ENCODE results near the gene AFAP1.

Gene AFAP1

GRCh38 chr4:7802093-7802726, 137.5 kb downstream of the AFAP1 start:
- peak; percentile 81 for DNase-seq

GRCh38 chr4:7801641-7802040, 138.0 kb downstream of the AFAP1 start:
- no peak for DNase-seq

- DNase-seq, result no peak
Observed at GRCh38 chr4:7801001-7801400, 138.7 kb downstream of the AFAP1 start.

- DNase-seq, result no peak
Observed at GRCh38 chr4:7800410-7800809, 139.3 kb downstream of the AFAP1 start.

GRCh38 chr4:7799736-7800135, 139.9 kb downstream of the AFAP1 start:
- no peak for DNase-seq

GRCh38 chr4:7799306-7799705, 140.4 kb downstream of the AFAP1 start:
- DNase-seq, result no peak

- peak; percentile 39 for DNase-seq
Observed at GRCh38 chr4:7798178-7798995, 141.3 kb downstream of the AFAP1 start.

GRCh38 chr4:7797330-7797729, 142.3 kb downstream of the AFAP1 start:
- DNase-seq, result no peak

GRCh38 chr4:7795983-7796382, 143.7 kb downstream of the AFAP1 start:
- DNase-seq, result no peak

- DNase-seq, result no peak
Observed at GRCh38 chr4:7793186-7793585, 146.5 kb downstream of the AFAP1 start.

- DNase-seq, result peak; percentile 69
Observed at GRCh38 chr4:7792616-7793015, 147.0 kb downstream of the AFAP1 start.

- no peak for DNase-seq
Observed at GRCh38 chr4:7790999-7791398, 148.7 kb downstream of the AFAP1 start.

- DNase-seq, result no peak
Observed at GRCh38 chr4:7790023-7790422, 149.6 kb downstream of the AFAP1 start.

GRCh38 chr4:7788694-7789425, 150.8 kb downstream of the AFAP1 start:
- DNase-seq, result no peak

GRCh38 chr4:7788193-7788592, 151.5 kb downstream of the AFAP1 start:
- DNase-seq, result no peak

- DNase-seq, result no peak
Observed at GRCh38 chr4:7787681-7788141, 151.9 kb downstream of the AFAP1 start.

- no peak for DNase-seq
Observed at GRCh38 chr4:7787067-7787466, 152.6 kb downstream of the AFAP1 start.

- DNase-seq, result no peak
Observed at GRCh38 chr4:7786517-7786916, 153.1 kb downstream of the AFAP1 start.

GRCh38 chr4:7786040-7786439, 153.6 kb downstream of the AFAP1 start:
- DNase-seq, result no peak

- DNase-seq, result peak; percentile 44
Observed at GRCh38 chr4:7785017-7785416, 154.6 kb downstream of the AFAP1 start.

- DNase-seq, result no peak
Observed at GRCh38 chr4:7784131-7784870, 155.4 kb downstream of the AFAP1 start.

GRCh38 chr4:7783541-7783940, 156.1 kb downstream of the AFAP1 start:
- no peak for DNase-seq

GRCh38 chr4:7782783-7783182, 156.9 kb downstream of the AFAP1 start:
- no peak for DNase-seq
